ENCODE results near the gene ZNG1A.
"Not testable (repeated sequence)": the region's sequence is repeated elsewhere in the genome, so short reads cannot be mapped to it uniquely, and the experiment has no call there.

The ZNG1A gene

GRCh38 chr9:217950-218349 lies 39.1 kb upstream of the ZNG1A start:
- no peaks in the 10 kb centered on the region for H3K9me3 ChIP-seq (replicated peaks in 1 of 11)
- no peak for TF ChIP-seq Cebpa-rat (IDR thresholded peaks at IDR 0.05)
- peak overlapping the region in 5 of 11 experiments; percentile 83 to 97 (median 94); a peak in 9 of 22 replicates for H3K4me2 ChIP-seq
- H3K27me3 ChIP-seq, result peaks cover 0 to 27% (median 15%) of the 10 kb centered on the region in 11 experiments; a peak in 16 of 22 replicates
- no peak overlapping the region for H3K9ac ChIP-seq
- no peak overlapping the region for H3K27ac ChIP-seq
- peaks cover 15 to 92% (median 62%) of the 10 kb centered on the region in 10 experiments for H3K4me1 ChIP-seq
- H4K20me1 ChIP-seq, result peaks cover 0 to 5% (median 0%) of the 10 kb centered on the region in 11 experiments; a peak in 2 of 22 replicates
- no peak overlapping the region for H3K4me3 ChIP-seq
- peaks cover 0 to 6% (median 0%) of the 10 kb centered on the region in 11 experiments; a peak in 1 of 22 replicates for H3K36me3 ChIP-seq

- Histone ChIP-seq H3K9me3 (replicated peaks in 1 of 11) (no peaks in the 10 kb centered on the region), H3K27me3 (peaks cover 0 to 27% (median 15%) of the 10 kb centered on the region in 11 experiments; a peak in 16 of 22 replicates), H3K4me2 (peak overlapping the region in 6 of 11 experiments; percentile 83 to 97 (median 93); a peak in 11 of 22 replicates), H3K27ac (no peak overlapping the region), H3K4me3 (peak overlapping the region in 5 of 10 experiments; percentile 72 to 84 (median 75); a peak in 10 of 20 replicates), H3K36me3 (peaks cover 0 to 6% (median 0%) of the 10 kb centered on the region in 11 experiments; a peak in 1 of 22 replicates), H3K4me1 (peaks cover 8 to 92% (median 56%) of the 10 kb centered on the region in 10 experiments), H4K20me1 (peaks cover 0 to 4% (median 0%) of the 10 kb centered on the region in 11 experiments; a peak in 2 of 22 replicates), H3K9ac (peak overlapping the region in 4 of 11 experiments; percentile 87 to 92 (median 90); a peak in 7 of 22 replicates)
- no peak for TF ChIP-seq Cebpa-rat (IDR thresholded peaks at IDR 0.05)
Observed at GRCh38 chr9:216866-217265, 38.0 kb upstream of the ZNG1A start.

GRCh38 chr9:215631-216155 lies 36.8 kb upstream of the ZNG1A start:
- TF ChIP-seq Cebpa-rat (IDR thresholded peaks at IDR 0.05), result no peak; a peak in 1 of 22 replicates
- Histone ChIP-seq H3K27me3 (peaks cover 0 to 27% (median 15%) of the 10 kb centered on the region in 11 experiments; a peak in 16 of 22 replicates), H3K4me1 (peaks cover 8 to 92% (median 53%) of the 10 kb centered on the region in 10 experiments; a peak in 19 of 20 replicates), H3K4me3 (peak overlapping the region; percentile 66 to 84 (median 72)), H3K9ac (peak overlapping the region in 10 of 11 experiments; percentile 69 to 92 (median 84); a peak in 17 of 22 replicates), H4K20me1 (peaks cover 0 to 3% (median 0%) of the 10 kb centered on the region in 11 experiments; a peak in 1 of 22 replicates), H3K4me2 (peak overlapping the region; percentile 83 to 97 (median 94)), H3K27ac (peak overlapping the region in 6 of 11 experiments; percentile 75 to 92 (median 87); a peak in 12 of 22 replicates), H3K9me3 (replicated peaks in 1 of 11) (no peaks in the 10 kb centered on the region), H3K36me3 (peaks cover 0 to 6% (median 0%) of the 10 kb centered on the region in 11 experiments; a peak in 1 of 22 replicates)

GRCh38 chr9:214648-215493 lies 36.0 kb upstream of the ZNG1A start, which contains the start of gene DOCK8:
TSS of gene DOCK8 (plus strand) at chr9:214865. CDS start at chr9:214977, 112 bp downstream.
- Histone ChIP-seq H3K27ac (peak within 1 kb of the TSS; percentile 45 to 92 (median 75)), H3K27me3 (peaks cover 0 to 27% (median 15%) of the 10 kb centered on the region in 11 experiments; a peak in 16 of 22 replicates), H3K9ac (peak within 1 kb of the TSS; percentile 69 to 92 (median 80)), H3K9me3 (replicated peaks in 1 of 11) (no peaks in the 10 kb centered on the region), H3K4me3 (peak within 1 kb of the TSS; percentile 66 to 84 (median 72)), H3K4me2 (peak within 1 kb of the TSS; percentile 83 to 97 (median 94)), H3K4me1 (peaks cover 8 to 88% (median 45%) of the 10 kb centered on the region in 10 experiments; a peak in 19 of 20 replicates), H4K20me1 (no peaks in the 10 kb centered on the region; a peak in 1 of 22 replicates), H3K36me3 (peaks cover 0 to 6% (median 0%) of the 10 kb centered on the region in 11 experiments; a peak in 1 of 22 replicates)
- TF ChIP-seq Cebpa-rat (IDR thresholded peaks at IDR 0.05), result no peak

- TF ChIP-seq Cebpa-rat (IDR thresholded peaks at IDR 0.05), result no peak
- Histone ChIP-seq H3K27ac (peak overlapping the region; percentile 45 to 92 (median 75)), H3K4me2 (peak overlapping the region; percentile 83 to 97 (median 94)), H3K9me3 (replicated peaks in 1 of 11) (no peaks in the 10 kb centered on the region), H3K4me1 (peaks cover 8 to 88% (median 41%) of the 10 kb centered on the region in 10 experiments; a peak in 18 of 20 replicates), H4K20me1 (no peaks in the 10 kb centered on the region; a peak in 1 of 22 replicates), H3K36me3 (peaks cover 0 to 5% (median 0%) of the 10 kb centered on the region in 11 experiments; a peak in 1 of 22 replicates), H3K27me3 (peaks cover 0 to 27% (median 15%) of the 10 kb centered on the region in 11 experiments; a peak in 16 of 22 replicates), H3K9ac (peak overlapping the region; percentile 69 to 92 (median 80)), H3K4me3 (peak overlapping the region; percentile 66 to 84 (median 72))
Observed at GRCh38 chr9:214351-214647, 35.4 kb upstream of the ZNG1A start.

- H3K4me3 ChIP-seq, result peak overlapping the region in 8 of 10 experiments; percentile 66 to 84 (median 73); a peak in 13 of 20 replicates
- H3K27ac ChIP-seq, result peak overlapping the region in 6 of 11 experiments; percentile 75 to 92 (median 87); a peak in 10 of 22 replicates
- H3K9ac ChIP-seq, result peak overlapping the region in 6 of 11 experiments; percentile 80 to 92 (median 89); a peak in 10 of 22 replicates
- peaks cover 0 to 27% (median 15%) of the 10 kb centered on the region in 11 experiments; a peak in 16 of 22 replicates for H3K27me3 ChIP-seq
- H3K9me3 ChIP-seq (replicated peaks in 1 of 11); H4K20me1 ChIP-seq; H3K36me3 ChIP-seq: not testable (repeated sequence)
- peaks cover 8 to 88% (median 39%) of the 10 kb centered on the region in 10 experiments; a peak in 18 of 20 replicates for H3K4me1 ChIP-seq
- H3K4me2 ChIP-seq, result peak overlapping the region in 10 of 11 experiments; percentile 83 to 97 (median 94); a peak in 20 of 22 replicates
Observed at GRCh38 chr9:213901-214300, 35.0 kb upstream of the ZNG1A start.

GRCh38 chr9:212297-212696 lies 33.4 kb upstream of the ZNG1A start:
- Histone ChIP-seq H3K27me3 (peaks cover 0 to 27% (median 15%) of the 10 kb centered on the region in 11 experiments; a peak in 16 of 22 replicates), H3K4me3 (no peak overlapping the region), H4K20me1 (no peaks in the 10 kb centered on the region; a peak in 1 of 22 replicates), H3K27ac (no peak overlapping the region; a peak in 1 of 22 replicates), H3K36me3 (no peaks in the 10 kb centered on the region), H3K9me3 (replicated peaks in 1 of 11) (no peaks in the 10 kb centered on the region), H3K4me1 (peaks cover 8 to 79% (median 38%) of the 10 kb centered on the region in 10 experiments; a peak in 18 of 20 replicates), H3K4me2 (peak overlapping the region in 5 of 11 experiments; percentile 7 to 97 (median 62); a peak in 10 of 22 replicates), H3K9ac (no peak overlapping the region)
- no peak for TF ChIP-seq Cebpa-rat (IDR thresholded peaks at IDR 0.05)

- no peaks in the 10 kb centered on the region for H3K9me3 ChIP-seq (replicated peaks in 1 of 11)
- peaks cover 0 to 27% (median 13%) of the 10 kb centered on the region in 11 experiments; a peak in 16 of 22 replicates for H3K27me3 ChIP-seq
- no peak overlapping the region for H3K9ac ChIP-seq
- peak overlapping the region in 1 of 11 experiments; percentile 32; a peak in 1 of 22 replicates for H3K27ac ChIP-seq
- no peak for TF ChIP-seq Cebpa-rat (IDR thresholded peaks at IDR 0.05)
- H4K20me1 ChIP-seq, result no peaks in the 10 kb centered on the region; a peak in 1 of 22 replicates
- peaks cover 8 to 75% (median 34%) of the 10 kb centered on the region in 10 experiments; a peak in 18 of 20 replicates for H3K4me1 ChIP-seq
- no peaks in the 10 kb centered on the region for H3K36me3 ChIP-seq
- H3K4me3 ChIP-seq, result no peak overlapping the region
- peak overlapping the region in 5 of 11 experiments; percentile 7 to 97 (median 62); a peak in 9 of 22 replicates for H3K4me2 ChIP-seq
Observed at GRCh38 chr9:211557-211956, 32.7 kb upstream of the ZNG1A start.
